Activated T-cell treated with anti-CD3 and anti-CD28 coated beads, Interleukin-2, amount 50 U/mL, for 1 hour (primary cell): ENCODE data around the gene RPP25L.

Source experiments
- DNase-seq: peaks from one replicate; pipeline ENCODE4 v3.0.0-alpha.2; 2020

The RPP25L gene

DNA sequence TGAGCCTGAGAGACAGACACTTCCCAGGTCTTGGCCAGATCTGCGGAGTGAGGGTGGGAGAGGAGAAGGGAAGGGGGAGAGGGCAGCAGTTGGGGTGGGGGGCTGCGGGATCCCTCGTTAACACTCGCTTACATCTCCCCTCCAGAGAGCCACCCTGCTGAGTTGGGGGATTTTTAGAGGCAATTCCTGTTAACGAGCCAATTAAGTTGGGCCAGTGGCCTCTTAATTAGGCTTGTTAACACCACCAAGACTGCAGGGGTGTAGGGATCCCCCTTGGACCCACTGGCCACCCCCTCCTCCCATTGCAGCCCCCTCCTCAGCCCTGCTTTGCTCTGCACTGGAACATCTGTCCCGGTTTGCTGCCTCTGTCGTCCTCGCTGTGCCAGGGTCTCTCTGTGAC is 46.0 kb downstream of the RPP25L start:
- no peak for DNase-seq

DNA sequence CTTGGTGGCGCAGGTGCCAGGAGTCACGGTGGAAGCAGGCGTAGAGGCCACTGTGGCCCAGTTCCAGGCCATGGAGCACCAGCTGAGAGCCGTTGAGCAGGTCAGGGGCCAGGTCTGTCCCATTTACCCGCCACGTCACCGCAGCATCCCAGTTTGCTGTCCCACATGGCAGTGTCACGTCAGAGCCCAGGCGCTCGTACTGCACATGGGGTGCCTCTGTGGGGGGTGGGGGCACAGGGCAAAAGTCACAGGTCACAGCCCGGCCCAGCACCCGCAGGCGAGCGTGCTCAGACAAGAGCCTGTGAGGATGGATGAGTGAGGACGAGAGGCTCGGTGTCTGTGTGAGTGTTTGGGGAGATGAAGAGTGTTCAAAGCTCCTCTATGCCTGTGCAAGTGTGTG is 47.3 kb downstream of the RPP25L start:
- DNase-seq, result no peak

DNA sequence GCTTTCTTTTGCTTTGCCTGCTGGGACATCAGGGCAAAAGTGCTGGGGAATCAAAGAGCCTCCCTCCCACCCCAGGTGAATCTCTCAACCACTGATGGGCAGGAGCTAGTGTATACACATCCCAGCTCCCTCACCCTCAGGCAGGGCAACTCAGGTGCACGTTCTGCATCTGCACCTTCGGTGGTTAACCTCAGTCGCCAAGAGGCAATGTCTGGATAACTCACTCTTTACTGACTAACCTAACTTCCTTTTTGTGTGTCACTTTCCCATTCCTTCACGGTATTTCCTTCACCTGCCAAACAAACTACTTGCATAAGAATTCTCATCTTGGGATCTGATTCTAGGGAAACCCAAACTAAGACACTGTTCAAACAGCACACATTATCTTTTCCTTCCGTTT is 48.6 kb downstream of the RPP25L start:
- no peak for DNase-seq

DNA sequence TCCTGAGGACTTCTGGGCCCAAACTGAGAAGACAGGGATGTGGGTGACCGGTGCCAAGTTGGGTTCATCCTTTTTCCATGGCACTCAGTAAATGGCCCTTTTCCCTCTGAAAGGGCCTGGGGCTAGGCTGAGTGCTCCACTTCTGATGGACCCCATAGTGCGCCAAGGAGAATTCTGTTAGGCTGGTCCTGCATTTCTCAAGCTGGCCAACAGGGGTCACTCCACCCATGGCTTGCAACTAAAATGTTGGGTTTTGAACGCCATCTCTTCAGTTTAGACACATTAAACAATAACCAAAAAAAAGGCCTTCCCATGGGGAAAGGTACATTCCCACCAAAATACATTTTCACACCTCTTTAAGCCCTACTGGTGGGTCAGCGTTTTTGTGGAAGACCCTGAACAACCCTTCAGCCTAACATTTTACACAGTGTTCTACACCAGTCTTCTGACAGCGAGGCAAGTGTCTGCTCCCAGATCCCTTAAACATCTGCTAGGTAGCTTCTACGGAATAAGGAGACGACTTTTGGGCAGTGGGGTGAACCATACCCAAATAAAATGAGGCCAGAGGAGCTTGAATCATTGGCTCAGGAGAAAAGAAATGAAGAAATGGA is 49.7 kb downstream of the RPP25L start:
- DNase-seq, result no peak

DNA sequence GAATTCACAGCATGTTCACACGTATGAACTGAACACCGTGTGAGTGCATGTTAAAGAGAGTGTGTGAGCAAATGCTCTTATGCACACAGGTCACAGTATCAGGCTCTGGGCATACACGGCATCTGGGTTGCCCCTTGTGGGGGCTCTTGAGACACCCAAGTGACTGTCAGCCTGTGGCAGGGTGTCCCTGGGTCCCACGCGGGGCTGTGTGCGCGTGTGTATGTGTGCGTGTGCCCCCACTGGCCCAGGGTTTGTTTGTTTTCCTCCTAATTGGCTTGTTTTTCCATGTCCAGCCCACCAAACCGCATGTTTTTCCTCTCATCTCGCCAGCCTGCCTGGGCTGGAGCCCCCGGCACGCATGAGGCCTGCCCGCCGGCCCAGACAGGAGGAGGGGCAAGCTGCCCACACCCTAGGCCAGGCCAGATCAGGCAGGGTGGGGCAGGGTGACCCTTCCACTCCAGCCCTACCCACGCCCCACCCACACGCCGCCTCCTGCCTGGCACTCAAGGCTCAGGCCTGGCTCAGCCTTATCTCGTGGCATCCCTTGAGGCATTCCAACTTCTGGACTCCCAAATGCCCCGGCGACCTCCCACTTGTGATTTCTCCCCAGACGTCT is 51.2 kb downstream of the RPP25L start:
- DNase-seq, result no peak
